H4 (cell line): ENCODE data around the gene APBA3. TPM values are rescaled to one million over a fixed set of nuclear protein-coding genes. Genes with fewer than 3 reads are reported as not detected.

Source experiments
- DNase-seq: peaks from one replicate; pipeline ENCODE4 v3.0.0-alpha.2; 2015; ENCODE audit warnings: low spot score
- total RNA-seq: library from RNA; depleted of rRNA; stranded (reverse); fragments of >200 nt; shearing (Covaris generic); gene quantifications from 2 replicates; pipeline ENCODE4 v1.2.3, GENCODE V29; 2014

Gene APBA3
- total RNA-seq, 1 experiment from 2014 or later = 11.4 TPM

DNA sequence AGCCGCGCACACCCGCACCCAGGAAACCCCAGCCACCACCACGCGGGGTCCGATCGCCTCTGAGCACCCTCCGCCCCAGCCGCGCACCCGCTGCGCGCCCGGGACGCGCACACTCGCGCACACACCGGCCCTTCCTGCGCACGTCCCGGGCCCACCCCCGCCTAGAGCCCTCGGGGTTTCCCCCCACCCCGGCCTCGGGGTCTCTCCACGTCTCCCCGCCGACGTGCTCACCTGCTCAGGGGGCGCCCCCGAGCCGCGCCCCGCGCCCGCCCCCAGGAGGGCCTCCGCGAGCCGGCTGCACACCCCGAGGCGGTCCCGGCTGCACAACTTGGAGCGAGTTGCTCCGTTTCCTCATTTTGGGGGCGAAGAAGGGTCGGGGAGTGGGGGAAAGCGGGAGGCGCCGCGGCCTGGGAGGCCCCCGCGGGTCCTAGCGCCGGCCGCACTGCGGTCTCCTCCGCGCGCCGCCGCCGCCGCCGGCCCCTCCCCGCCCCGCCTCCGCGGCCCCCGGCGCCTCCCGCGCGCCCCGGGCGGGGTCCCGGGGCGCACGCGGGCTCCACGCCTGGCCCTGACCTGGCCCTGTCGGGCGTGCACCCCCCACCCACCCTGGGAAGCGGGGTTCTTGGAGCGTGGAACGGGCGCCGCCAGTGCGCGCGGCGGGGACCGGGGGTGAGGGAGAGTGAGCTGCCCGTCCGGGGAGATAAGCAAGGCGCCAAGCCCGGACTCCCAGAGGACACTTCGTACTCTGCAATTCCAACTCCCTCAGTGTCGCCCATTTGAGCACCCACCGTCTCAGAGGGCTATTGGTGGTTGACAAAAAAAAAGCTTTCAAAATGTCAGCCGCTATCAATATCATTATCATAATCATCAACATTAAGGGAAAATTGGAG, 24.7 kb upstream of the APBA3 start, which contains the start of gene MATK:
Gene MATK, minus strand, starts transcription at position 444 of the 887 bp plus-strand sequence. CDS start 1,246 bp downstream, outside the sequence.
- no peak for DNase-seq

DNA sequence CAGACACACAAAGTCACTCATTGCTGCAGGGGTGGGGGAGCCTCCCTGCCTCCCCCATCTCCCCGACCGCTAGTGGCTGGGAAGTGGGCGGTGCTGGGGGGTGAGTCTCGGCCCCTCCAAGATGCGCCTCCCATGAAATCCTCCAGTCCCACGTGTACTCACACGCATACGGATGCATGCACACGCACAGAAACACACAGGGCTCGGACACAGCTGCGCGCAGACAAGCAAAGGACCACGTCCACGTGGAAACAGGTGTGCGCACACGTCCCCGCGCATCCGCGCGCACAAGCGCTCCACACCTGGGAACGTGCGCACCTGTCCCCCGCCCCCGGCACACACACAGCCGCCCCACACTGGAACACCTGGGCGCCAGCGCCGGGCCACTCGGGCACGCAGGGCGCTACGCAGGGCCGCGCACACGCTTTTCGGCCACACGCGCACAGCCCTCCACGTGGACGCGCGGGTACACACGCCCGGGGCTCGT, 24.0 kb upstream of the APBA3 start:
- DNase-seq = no peak

DNA sequence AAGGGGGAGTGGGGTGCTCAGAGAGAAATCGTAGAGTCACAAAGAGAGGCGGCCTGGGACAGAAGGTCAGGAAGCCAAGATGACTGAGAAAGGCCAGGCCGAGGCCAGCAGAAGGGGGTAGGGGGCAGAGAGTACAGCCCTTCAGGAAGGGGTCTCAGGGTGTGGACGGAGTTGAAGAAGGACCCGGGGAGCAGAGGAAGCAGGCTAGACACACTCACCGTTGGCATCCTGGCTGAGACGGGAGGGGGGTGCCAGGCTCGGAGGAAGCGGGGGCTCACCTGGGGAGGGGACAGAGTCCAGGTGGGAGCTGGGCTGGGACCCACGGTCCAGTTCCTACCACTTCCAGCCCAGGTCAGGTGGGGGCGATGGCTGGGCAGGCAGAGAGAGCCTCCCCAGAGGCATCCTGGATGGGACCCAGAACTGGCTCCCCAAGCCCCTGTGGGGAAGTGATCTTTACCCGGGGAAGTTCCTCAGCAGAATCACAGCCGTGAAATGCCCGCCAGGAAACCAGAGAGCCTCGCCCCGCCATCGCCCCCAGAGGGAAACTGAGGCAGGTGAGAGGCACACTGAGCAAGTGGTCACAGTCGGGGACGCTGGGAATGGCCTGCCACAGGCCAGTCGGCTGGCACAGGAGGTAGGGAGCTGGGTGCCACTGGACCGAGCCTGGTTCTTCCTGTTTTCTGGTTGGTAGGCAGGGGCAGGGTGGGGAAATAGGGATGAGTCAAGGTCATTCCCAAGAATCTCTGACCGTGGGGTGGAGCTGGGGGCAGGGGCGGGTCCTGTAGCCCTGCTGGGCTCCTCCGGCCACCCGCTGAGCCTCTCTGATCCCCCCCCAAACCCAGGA, 23.3 kb upstream of the APBA3 start:
- DNase-seq = no peak

DNA sequence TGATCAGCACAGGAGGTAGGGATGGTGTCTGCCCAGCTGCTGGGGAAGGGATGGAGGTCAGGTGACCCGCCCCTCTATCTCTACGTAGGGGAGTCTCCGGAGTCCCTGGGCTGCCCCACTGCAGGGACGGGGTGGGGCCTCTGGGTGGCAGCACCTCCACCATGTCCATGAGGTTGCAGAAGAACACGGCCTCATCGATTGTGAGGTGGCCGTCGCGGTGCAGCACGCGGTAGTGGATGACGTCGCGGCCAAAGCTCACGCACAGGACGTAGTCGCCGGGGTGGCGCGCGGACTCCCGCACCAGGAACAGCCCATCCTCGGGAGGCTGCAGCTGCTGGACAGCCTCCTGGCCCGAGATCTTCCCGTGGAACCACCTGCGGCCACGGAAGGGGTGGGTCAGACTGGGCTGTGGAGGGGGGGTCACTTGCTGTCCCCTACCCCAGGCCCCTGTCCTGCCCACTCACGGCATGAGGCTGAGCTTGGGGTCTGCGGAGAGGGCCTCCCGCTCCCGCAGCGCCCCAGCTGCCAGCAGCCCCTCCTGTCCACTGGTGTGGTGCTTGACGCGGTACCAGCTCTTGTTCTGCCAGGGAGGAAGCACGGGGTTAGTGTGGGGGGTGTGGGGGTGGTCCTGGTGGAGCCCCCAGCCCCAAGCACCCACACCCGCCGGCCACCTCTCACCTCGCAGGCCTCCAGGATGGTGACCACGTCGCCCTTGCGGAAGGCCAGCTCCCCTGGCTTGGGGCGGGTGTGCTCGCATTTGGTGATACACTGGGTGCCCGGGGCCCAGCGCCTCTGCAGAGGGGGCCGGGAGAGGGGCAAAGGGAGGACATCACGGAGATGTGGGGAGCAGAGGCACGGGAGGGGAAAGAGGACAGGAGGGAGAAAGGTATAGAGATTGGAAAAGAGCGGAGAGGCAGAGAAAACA, 22.4 kb upstream of the APBA3 start:
- no peak for DNase-seq

DNA sequence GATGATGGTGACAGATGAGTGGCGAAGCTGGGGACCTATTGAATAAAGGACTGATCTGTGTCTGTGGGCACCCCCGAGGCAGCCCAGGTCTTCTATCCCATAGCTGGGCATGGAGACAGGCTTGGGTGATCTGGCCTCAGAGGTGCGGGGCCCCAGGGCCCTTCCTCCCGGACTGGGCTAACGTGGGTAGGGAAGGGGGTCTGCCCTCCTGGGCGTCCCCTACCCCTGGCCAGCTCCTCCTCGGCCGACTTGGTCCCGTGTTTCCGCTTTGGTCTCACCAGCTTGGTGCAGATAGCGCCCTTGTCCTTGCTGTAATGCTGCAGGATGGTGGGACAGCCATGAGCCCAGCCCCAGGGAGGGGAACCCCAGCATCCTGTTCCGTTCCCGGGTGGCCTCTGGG, 21.4 kb upstream of the APBA3 start:
- DNase-seq = no peak

DNA sequence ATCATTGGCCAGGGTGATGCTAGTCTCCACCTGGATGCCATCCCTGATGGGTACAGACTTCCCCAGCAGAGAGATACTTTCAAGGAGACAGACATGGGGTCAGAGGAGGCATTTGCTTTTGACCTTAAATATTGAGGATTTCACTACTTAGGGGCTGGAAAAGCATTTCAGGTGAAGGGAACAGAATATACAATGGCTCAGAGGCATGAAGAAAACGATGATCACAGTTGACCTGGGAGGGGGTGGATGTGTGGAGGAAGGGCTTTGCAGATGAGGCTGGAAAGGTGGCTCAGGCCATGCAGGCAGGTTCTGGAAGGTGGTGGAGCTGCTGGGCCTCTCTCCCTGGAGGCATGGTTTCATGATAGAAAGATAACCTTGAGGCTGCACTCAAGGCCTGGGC, 20.8 kb upstream of the APBA3 start:
- no peak for DNase-seq

DNA sequence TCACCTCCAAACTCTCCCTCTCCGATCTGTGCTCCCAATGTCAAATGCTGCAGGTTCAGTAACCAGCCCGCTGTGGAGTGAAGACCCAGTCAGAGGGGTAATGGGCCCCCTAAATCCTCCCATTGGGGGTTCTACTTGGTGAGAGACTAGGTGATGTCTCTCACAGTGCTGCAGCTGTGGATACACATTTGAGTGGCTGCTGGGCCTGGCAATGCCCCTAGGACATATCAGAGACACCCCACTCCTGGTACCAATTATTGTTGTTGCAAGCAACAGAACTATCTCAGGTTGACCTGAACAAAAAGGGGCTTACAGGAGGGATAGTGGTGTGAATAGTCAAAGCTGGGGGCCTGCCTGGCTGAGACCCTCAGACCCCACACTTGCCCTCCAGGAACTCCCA, 20.1 kb upstream of the APBA3 start:
- no peak for DNase-seq

DNA sequence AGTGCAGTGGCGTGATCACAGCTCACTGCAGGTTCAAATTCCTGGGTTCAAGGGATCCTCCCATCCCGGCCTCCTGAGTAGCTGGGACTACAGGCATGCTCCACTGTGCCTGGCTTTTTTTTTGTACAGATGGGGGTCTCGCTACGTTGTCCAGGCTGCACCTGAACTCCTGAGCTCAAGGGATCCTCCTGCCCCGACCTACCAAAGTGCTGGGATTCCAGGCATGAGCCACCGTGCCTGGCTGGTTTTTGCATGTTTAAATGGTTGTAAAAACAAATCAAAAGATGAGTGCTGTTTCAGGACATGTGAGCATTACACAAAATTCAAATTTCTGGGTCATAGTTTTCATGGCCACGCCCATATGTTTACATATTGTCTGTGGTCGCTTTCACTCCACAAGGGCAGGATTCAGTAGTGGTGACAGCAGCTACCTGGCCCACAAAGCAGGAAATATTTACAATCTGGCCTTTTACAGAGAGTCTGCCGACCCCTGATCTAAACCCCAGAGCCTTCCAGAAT, 19.4 kb upstream of the APBA3 start:
- no peak for DNase-seq

DNA sequence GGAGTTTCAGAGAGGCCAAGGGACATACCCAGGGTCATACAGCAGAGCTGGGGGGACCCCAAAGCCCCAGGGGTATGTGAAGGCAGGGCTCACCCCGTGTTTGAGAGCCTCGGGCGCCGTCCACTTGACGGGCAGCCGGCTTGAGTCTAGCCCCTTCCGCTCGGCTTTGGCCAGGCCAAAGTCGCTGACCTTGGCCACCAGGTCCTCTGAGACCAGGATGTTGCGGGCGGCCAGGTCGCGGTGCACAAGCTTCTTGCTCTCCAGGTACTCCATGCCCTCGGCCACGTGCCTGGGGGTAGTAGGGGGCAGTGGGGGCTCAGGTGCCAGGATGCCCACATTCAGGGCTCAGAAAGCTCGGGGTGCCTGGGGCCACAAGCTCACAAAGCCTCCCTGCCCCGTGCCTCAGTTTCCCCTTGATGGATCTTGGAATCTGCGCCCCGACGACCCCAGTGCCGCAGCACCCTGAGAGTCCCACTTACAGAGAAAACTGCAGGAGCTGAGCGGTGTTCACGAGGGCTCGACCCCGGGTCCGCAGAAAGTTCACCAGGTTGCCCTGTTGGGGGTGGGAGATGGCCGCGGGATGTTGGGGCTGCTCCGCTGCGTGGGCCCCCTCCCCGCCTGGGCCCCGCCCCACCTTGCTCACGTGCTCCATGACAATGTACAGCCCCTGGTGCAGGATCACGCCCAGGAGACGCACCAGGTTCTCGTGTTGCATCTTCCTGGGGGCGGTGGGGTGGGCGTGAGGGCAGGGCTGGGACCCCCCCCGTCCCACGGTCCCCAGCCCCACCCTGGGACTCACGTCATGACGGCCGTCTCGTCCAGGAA, 17.6 kb upstream of the APBA3 start:
- DNase-seq = no peak

DNA sequence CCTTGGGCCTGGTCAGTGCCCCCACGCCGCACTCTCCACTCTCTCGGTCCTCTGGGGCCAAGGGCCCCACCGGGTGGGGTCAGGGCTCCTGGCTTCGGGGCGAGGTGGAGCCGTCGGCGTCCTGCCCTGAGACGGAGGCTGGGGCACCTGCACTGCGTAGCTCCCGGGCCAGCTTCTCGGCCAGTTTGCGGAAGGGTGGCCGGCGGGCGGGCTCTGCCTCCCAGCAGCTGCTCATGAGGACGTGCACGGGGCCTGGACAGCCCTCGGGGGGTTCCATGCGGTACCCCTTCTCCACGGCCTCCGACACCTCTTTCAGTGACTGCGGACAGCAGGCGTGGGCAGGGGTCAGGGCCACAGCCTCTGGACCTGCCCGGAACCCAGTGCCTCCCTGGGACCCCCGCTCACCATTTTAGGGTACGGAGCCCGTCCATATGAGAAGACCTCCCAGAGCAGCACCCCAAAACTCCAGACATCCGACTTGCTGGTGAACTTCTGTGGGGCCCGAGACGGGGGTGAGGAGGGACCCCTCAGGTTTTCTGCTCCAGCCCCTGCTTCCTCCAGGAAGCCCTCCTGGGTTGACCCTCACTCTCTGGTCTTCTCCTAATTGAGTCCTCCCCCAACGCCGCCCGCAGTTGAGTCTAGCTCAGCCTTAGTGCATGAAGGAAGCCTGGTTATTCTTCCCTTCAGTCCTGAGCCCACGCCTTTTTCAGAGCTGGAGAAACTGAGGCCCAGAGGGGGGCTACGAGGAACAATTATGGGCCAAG, 16.8 kb upstream of the APBA3 start:
- no peak for DNase-seq

DNA sequence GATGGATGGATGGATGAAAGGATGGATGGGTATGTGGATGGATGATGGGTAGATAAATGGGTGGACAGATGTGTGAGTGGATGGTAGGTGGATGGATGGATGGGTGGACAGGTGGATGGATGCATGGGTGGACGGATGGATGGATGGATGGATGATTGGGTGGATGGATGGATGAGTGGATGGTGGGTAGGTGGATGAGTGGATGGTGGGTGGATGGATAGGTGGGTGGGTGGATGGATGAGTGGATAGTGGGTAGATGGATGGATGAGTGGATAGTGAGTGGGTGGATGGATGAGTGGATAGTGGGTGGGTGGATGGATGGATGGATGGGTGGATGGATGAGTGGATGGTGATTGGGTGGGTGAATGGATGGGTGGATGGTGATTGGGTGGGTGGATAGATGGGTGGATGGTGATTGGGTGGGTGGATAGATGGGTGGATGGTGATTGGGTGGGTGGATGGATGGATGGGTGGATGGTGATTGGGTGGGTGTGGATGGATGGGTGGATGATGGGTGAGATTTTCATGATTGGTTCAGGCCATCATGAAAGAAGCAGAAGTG, 15.1 kb upstream of the APBA3 start:
- DNase-seq = no peak

DNA sequence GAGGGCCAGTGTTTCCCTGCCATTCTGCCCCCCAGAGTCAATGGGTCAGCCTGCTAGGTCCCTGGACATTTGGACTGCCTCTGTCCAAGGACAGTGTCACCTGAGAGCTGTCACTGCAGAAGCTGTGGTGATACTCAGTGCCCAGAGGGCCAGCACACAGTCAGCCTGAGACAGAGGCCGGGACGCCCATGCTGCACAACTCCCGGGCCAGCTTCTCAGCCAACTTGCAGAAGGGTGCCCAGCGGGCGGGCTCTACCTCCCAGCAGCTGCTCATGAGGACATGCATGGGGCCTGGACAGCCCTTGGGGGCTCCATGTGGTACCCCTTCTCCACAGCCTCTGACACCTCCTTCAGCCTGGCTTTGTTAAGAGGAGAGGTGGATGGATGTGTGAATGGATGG, 14.3 kb upstream of the APBA3 start:
- DNase-seq = no peak

DNA sequence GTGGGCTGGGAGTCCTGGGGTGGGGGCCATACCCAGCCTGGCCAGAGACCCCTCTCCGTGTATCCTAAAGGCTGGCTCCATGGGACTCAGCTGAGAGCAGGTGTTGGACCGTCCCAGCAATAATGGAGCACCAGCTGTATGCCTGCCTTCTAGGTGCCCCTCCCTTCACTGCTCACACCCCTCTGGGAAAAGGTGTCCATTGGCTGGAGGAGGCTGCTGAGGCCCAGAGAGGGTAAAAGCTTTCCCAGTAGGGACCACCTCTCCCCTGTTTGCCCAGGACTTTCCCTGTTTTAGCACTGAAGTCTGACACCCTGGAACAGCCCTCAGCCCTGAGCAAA, 13.9 kb upstream of the APBA3 start:
- DNase-seq = no peak

DNA sequence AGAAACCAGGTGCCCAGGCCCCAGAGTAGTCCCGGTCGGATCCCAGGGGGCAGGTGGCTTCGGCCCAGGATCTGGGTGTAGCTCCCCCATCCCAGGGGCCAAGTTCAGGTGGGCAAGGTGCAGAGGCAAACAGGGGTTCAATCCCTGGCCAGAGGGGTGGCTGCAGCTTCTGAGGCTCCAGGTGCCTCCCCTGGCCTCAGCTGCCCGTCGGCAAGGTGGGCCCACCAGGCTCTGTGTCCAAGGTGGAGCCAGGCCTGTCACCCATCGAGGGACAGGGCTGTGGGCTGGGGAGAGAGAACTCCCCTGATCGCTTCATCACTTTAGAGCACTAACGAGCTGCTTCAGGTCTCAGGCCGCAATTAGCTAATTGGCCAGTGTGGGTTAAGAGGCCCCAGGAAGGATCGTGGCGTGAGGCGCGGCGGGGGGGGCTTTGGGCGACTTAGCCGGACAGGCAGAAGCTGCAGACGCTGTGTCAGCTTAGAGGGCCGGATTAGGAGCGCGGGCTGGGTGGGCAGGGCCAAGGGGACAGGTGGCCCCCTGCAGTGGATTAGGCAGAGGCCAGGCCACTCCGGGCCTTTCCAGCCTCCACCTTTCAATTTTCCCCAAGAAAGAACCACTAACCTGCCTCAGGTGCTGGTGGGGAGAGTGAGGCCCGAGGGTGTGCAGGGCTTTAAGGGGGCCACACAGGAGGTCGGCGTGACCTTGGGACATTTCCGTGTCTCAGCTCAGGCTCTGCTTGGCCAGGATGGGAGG, 13.3 kb upstream of the APBA3 start:
- DNase-seq = no peak

DNA sequence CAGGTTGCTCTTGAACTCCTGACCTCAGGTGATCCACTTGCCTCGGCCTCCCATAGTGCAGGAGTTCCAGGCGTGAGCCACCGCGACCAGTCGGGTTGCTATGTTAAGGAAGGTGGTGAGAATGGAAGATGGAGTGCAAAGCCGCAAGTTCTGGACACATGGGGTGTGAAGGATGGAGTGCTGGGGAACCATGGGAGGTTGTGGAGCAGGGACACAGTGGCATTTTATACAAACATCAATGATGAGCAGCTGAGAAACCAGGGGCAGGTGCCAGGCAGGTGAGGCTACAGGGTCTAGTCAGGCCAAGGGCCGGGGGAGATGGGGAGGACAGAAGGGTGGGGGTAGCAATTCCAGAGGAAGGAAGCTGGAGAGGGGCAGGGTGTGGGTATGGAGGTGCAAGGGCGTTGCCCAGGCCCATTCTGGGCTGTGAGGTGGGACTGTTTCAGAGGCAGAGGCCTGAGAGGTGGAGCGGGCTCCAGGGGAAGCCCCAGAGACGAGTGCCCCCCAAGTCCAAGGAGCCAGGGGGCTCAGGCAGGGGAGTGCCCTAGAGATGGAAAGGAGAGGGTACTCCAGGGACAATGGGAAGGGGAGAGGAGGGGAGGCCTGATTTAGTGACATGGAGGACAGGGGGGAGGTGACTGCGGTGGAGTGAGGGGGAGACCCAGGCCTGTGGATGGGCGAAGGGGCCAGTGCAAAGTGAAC, 12.5 kb upstream of the APBA3 start:
- DNase-seq = no peak

DNA sequence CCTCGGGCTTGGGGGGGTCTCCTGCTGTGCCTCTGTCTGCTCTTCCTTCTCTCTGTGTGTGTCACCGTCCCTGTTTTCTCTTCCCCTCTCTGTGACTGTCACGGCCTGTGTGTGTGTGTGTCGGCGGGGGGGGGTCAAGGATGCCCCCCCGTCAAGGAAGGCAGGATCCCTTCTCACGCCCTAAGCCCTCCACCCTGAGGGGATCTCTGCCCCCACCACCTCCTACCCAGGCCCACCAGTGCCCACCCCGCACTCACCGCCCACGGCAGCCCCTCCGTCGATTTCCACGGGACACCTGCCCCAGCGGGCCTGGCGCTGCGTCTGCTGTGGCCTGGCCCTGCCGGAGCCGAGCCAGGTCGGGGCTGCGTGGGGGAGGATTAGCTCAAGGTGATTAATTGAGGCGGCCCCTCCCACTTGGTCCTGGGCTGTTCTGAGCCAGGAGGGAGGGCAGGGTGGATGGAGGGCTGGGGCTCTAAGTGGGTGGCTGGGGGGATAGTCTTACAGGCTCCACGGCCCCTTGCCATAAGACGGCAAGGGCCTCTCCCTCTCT, 10.5 kb upstream of the APBA3 start, which contains the start of gene RAX2:
Gene RAX2, minus strand, starts transcription at position 323 of the 550 bp plus-strand sequence. CDS start 486 bp downstream, outside the sequence.
- no peak for DNase-seq
